Stromal cell of bone marrow (primary cell): ENCODE results near the gene NEU4.

Source experiments
- DNase-seq: peaks from one replicate; pipeline ENCODE4 v3.0.0-alpha.2; 2012; ENCODE audit warnings: low read depth

Gene NEU4

DNA sequence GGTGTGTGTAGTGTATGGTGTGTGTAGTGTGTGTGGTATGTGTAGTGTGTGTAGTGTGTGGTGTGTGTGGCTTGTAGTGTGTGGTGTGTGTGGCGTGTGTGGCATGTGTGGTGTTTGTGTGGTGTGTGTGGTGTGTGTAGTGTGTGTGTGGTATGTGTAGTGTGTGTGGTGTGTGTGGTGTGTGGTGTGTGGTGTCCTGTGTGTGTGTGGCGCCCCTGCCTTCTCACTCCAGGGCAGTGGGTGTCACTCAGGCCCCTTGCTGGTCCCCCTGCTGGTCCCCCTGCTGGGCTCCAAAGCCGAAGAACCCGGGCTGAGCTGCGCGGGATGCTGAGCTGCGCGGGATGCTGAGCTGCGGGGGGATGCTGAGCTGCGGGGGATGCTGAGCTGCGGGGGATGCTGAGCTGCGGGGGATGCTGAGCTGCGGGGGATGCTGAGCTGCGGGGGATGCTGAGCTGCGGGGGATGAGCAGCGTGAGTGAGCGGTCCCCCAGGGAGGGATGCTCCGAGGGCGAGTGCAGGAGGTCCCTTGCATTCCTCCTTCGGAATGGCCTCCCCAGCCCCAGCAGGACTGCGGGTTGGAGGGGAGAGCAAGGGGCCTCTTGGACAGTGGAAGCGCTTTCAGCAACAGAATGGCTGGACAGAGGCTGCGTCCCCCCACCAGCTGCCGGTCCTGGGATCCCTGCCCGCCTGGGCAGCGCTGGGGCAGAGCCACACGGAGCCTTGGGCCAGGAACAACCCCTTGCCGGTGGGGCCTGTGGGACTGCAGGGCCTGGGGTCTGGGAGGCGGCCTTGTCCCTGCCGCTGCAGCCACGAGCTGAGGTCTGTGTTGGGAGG lies 57.2 kb downstream of the NEU4 start:
- DNase-seq: no peak
